Right ventricle myocardium inferior (tissue), 1 donor: Measurements from ENCODE around the gene ZMYND11. TPM values are rescaled to one million over a fixed set of nuclear protein-coding genes. Genes with fewer than 3 reads are reported as not detected.
A peak's percentile ranks its signal among the peaks of the same experiment; 100 is the strongest.
"Not testable (repeated sequence)": the region's sequence is repeated elsewhere in the genome, so short reads cannot be mapped to it uniquely, and the experiment has no call there.

ENCODE experiments used
- ATAC-seq: fragments of 200-7000 bp; cut with Tn5 transposase; one replicate; pipeline ENCODE4 v1.9.1; 2020; ENCODE audit warnings: mild to moderate bottlenecking, moderate library complexity
- DNase-seq: peaks from one replicate; pipeline ENCODE4 v3.0.0; 2021; ENCODE audit errors: missing footprints
- intact Hi-C: fragments of 100-400 bp; cut with DNase I; formaldehyde crosslinking; loops from one replicate; pipeline ENCODE4 v1.11.0; 2022
- total RNA-seq: library from RNA; stranded (reverse); fragmentation: NEBNext Ultra II Directional; extraction: Animal tissue kit (Norgen Biotek cat#: 25700); gene quantifications from one replicate; pipeline ENCODE4 v1.2.1, GENCODE V29; 2021
- donor health status: DM: no; HTN: yes; CAD: no; lungs with severe emphysema.

The ZMYND11 gene
- total RNA-seq, 1 donor from 2014 or later = 68.3 TPM

DNA sequence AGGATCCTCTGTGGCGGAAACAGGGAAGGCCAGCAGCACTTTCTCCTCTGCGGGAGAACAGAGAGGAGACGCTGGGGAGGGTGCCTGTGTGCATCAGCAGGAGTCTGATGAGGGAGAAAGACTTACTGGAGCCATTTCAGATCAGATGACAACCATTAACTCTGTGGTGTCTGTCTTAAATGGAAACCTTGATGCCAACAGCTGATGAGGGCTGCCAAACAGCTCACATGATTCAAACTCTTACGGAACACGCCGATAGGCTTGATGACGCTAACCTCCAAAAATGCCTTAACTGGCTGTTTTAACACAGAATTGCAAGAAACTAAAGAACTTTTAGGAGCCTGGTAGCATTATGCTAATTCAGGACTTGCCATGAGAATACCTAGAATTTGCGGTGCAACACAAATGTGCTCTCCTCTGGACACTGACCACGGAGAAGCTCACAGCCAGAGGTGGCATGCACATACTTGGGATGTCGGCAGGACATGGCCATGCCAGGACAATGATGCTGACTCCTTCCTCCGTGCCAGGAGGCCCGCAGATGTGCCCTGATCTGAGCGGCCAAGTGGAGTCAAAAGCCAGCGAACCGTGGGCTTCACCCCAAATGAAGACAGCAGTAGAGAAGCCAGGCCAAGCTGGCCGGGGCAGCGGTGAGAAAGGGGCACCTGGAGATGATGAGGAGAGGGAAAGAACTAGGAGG, 154.9 kb downstream of the ZMYND11 start:
- ATAC-seq (peak; percentile 15), DNase-seq (no peak)
- intact Hi-C loops = no loop called here

- intact Hi-C loops = no loop called here
- DNase-seq = no peak
- ATAC-seq = no peak
These were observed 158.4 kb downstream of the ZMYND11 start for GRCh38 chr10:293636-294035.

DNA sequence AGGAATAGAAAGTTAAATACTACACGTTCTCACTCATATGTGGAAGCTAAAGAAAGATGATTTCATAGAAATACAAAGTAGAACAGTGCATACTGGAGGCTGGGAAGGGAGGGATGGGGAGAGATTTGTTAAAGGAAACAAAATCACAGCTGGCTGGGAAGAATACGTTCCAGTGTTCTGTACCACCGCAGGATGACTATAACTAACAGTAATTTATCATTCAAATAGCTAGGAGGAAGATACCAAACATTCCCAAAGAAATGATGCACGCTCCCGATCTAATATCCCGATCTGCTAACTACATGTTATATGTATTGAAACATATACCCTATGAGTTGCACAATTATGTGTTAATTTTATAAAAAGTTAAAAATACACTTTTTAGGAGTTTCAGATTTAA, 162.3 kb downstream of the ZMYND11 start:
- ATAC-seq (peak; percentile 18), DNase-seq (no peak)
- intact Hi-C loops = no loop called here

DNA sequence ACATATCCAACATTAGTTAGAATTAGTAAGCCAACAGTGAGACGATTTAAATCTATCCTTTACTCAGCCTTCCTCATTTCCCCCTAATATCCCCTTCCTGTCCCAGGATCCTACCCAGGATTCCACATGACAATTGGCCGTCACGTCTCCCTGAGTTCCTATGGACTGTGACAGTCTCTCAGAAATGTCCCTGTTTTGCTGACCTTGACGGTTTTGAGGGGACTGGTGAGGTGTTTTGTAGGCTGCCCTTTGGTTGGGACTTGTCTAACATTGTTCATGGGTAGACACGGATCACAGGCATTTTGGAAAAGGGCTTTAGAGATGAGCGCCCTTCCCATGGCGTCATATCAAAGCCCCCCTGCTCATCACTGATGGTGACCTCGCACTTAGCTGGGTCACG, 162.8 kb downstream of the ZMYND11 start:
- DNase-seq (no peak), ATAC-seq (no peak)
- intact Hi-C loops = no loop called here

DNA sequence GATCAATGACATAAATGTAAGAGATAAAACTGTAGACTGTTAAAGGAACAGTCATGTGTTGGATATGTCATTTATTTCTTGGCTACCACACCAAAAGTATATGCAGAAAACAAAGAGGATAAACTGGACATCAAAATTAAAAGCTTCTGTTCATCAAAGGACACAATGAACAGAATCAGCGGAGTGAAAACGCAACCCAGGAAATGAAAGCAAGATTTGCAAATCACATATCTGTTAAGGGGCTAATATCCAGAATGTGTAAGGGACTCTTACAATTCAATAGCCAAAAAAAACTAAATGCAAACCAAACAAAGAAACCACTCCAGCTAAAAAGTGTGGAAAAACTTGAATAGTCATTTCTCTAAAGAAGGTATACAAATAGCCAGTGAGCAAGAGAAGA, 164.3 kb downstream of the ZMYND11 start:
- ATAC-seq = no peak
- DNase-seq = no peak
- intact Hi-C loops = no loop called here

GRCh38 chr10:299969-300368, 164.7 kb downstream of the ZMYND11 start:
- ATAC-seq = no peak
- no peak for DNase-seq
- intact Hi-C loops = no loop called here

DNA sequence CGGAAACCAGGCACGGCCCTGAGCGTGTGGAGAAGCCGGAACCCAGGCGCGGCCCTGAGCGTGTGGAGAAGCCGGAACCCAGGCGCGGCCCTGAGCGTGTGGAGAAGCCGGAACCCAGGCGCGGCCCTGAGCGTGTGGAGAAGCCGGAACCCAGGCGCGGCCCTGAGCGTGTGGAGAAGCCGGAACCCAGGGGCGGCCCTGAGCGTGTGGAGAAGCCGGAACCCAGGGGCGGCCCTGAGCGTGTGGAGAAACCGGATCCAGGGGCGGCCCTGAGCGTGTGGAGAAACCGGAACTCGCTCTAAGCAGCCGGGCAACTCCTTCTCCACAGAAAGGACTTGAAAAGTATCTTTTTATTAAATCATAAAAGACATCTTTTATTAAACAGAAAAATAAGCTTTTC, 165.3 kb downstream of the ZMYND11 start:
- DNase-seq, intact Hi-C loops, ATAC-seq: not testable (repeated sequence)

- intact Hi-C loops = no loop called here
- DNase-seq = no peak
- ATAC-seq = no peak
These were observed 166.3 kb downstream of the ZMYND11 start for GRCh38 chr10:301536-301935.

Other genes with a start within 250 kb of the ZMYND11 start
- gene TUBB8, start 86.2 kb upstream of the ZMYND11 start, total RNA-seq = not detected